ENCODE measurements around the gene HOXD4.

Gene HOXD4

GRCh38 chr2:176156807-176157498 is 5.6 kb downstream of the HOXD4 start, which contains the start of gene HOXD3:
TSS of gene HOXD3 (plus strand) at chr2:176157307. CDS start at chr2:176169115, 11,808 bp downstream.
- no peak for DNase-seq (ENCODE audit: low read depth)

GRCh38 chr2:176157499-176158185 is 6.3 kb downstream of the HOXD4 start:
- no peak for DNase-seq (ENCODE audit: low read depth)

- DNase-seq (ENCODE audit: low read depth): no peak
Measured at GRCh38 chr2:176158186-176158591, 6.8 kb downstream of the HOXD4 start.

GRCh38 chr2:176158855-176159662 is 7.7 kb downstream of the HOXD4 start:
- no peak for DNase-seq (ENCODE audit: low read depth)

- DNase-seq (ENCODE audit: low read depth): no peak
Measured at GRCh38 chr2:176159663-176160250, 8.4 kb downstream of the HOXD4 start.

- DNase-seq (ENCODE audit: low read depth): no peak
Measured at GRCh38 chr2:176160251-176160985, 9.1 kb downstream of the HOXD4 start.

- no peak for DNase-seq (ENCODE audit: low read depth)
Measured at GRCh38 chr2:176160986-176161824, 9.9 kb downstream of the HOXD4 start.

GRCh38 chr2:176161825-176162626 is 10.7 kb downstream of the HOXD4 start:
- no peak for DNase-seq (ENCODE audit: low read depth)

GRCh38 chr2:176162911-176163671 is 11.7 kb downstream of the HOXD4 start:
- DNase-seq (ENCODE audit: low read depth): no peak

- DNase-seq (ENCODE audit: low read depth): no peak
Measured at GRCh38 chr2:176163672-176164056, 12.3 kb downstream of the HOXD4 start.

GRCh38 chr2:176164201-176164600 is 12.9 kb downstream of the HOXD4 start:
- DNase-seq (ENCODE audit: low read depth): no peak

GRCh38 chr2:176164611-176165369 is 13.4 kb downstream of the HOXD4 start:
- DNase-seq (ENCODE audit: low read depth): no peak

- DNase-seq (ENCODE audit: low read depth): no peak
Measured at GRCh38 chr2:176165370-176166050, 14.2 kb downstream of the HOXD4 start.

GRCh38 chr2:176166272-176166671 is 14.9 kb downstream of the HOXD4 start:
- DNase-seq (ENCODE audit: low read depth): no peak

- DNase-seq (ENCODE audit: low read depth): no peak
Measured at GRCh38 chr2:176167398-176167797, 16.0 kb downstream of the HOXD4 start.

- no peak for DNase-seq (ENCODE audit: low read depth)
Measured at GRCh38 chr2:176169181-176169580, 17.8 kb downstream of the HOXD4 start.

- DNase-seq (ENCODE audit: low read depth): no peak
Measured at GRCh38 chr2:176169711-176170110, 18.4 kb downstream of the HOXD4 start.
